HEK293 (cell line): ENCODE data around the gene TUBB2A.

Source experiments
- CTCF ChIA-PET: fragments of 350-600 bp; formaldehyde crosslinking; extraction: SDS; loops from one replicate; lab custom pipeline; 2021; ENCODE audit warnings: antibody characterized with exemption; lab: Yijun Ruan, JAX
- POLR2A ChIA-PET: fragments of 300-600 bp; formaldehyde crosslinking; extraction: SDS; loops from one replicate; lab custom pipeline; 2020; ENCODE audit warnings: antibody characterized with exemption, inconsistent platforms; lab: Yijun Ruan, JAX
- H3K27ac ChIP-seq: fragments of 200-500 bp; sonication (Bioruptor generic); 2 replicates; pipeline ENCODE4 v1.5.1; 2014; ENCODE audit warnings: low read depth, low read length, control low read depth, inconsistent platforms; ENCODE audit errors: extremely low read depth
- H3K36me3 ChIP-seq, 2 experiments: fragments of 200-500 bp in 1 of 2; sonication (Bioruptor generic) in 1 of 2; 1 replicate in 1 of 2; 2 replicates in 1 of 2; pipeline ENCODE4 v1.5.1; 2014 to 2017; ENCODE audit warnings: inconsistent platforms in 2 of 2, low read length in 2 of 2; ENCODE audit not compliant: control insufficient read depth in 2 of 2, insufficient read depth in 1 of 2
- H3K4me1 ChIP-seq: fragments of 200-500 bp; sonication (Bioruptor generic); 2 replicates; pipeline ENCODE4 v1.5.1; 2014; ENCODE audit warnings: mild to moderate bottlenecking, low read length, inconsistent platforms; ENCODE audit not compliant: control insufficient read depth, insufficient read depth
- H3K4me3 ChIP-seq: 2 replicates; pipeline ENCODE4 v1.5.1; 2011; ENCODE audit warnings: low read depth, mild to moderate bottlenecking, control low read depth, low read length, moderate library complexity
- H3K9me3 ChIP-seq: fragments of 200-500 bp; sonication (Bioruptor generic); 2 replicates; pipeline ENCODE4 v1.5.1; 2014; ENCODE audit warnings: low read depth, low read length, inconsistent platforms; ENCODE audit not compliant: control insufficient read depth, insufficient read depth
- BCL11A ChIP-seq: fragments of 450-650 bp; formaldehyde crosslinking; IDR thresholded peaks from 2 replicates; pipeline ENCODE4 v1.5.1; 2016; ENCODE audit warnings: low read depth, missing biosample characterization, missing genetic modification characterization
- GLIS1 ChIP-seq: fragments of 450-650 bp; formaldehyde crosslinking; IDR thresholded peaks from 2 replicates; pipeline ENCODE4 v1.5.1; 2016; ENCODE audit warnings: missing biosample characterization, missing genetic modification characterization
- HOXA7 ChIP-seq: sonication (generic); formaldehyde crosslinking; IDR thresholded peaks from 2 replicates; pipeline ENCODE4 v1.8.1; 2022; ENCODE audit warnings: missing genetic modification reagents, borderline replicate concordance
- KLF9 ChIP-seq: fragments of 450-650 bp; formaldehyde crosslinking; IDR thresholded peaks from 2 replicates; pipeline ENCODE4 v1.5.1; 2016; ENCODE audit warnings: missing biosample characterization, missing genetic modification characterization, low read depth
- OVOL3 ChIP-seq: fragments of 450-650 bp; formaldehyde crosslinking; IDR thresholded peaks from 2 replicates; pipeline ENCODE4 v1.5.1; 2016; ENCODE audit warnings: missing biosample characterization, missing genetic modification characterization
- ZNF138 ChIP-seq: fragments of 450-650 bp; formaldehyde crosslinking; IDR thresholded peaks from 2 replicates; pipeline ENCODE4 v1.5.1; 2016; ENCODE audit warnings: missing biosample characterization, missing genetic modification characterization, borderline replicate concordance
- ZNF16 ChIP-seq: fragments of 450-650 bp; formaldehyde crosslinking; IDR thresholded peaks from 2 replicates; pipeline ENCODE4 v1.5.1; 2016; ENCODE audit warnings: low read depth, missing biosample characterization, missing genetic modification characterization
- ZNF184 ChIP-seq: fragments of 450-650 bp; IDR thresholded peaks from 2 replicates; pipeline ENCODE4 v1.5.1; 2018; ENCODE audit warnings: missing biosample characterization, mild to moderate bottlenecking, missing genetic modification characterization
- ZNF2 ChIP-seq: fragments of 450-650 bp; formaldehyde crosslinking; IDR thresholded peaks from 2 replicates; pipeline ENCODE4 v1.5.1; 2016; ENCODE audit warnings: missing biosample characterization, missing genetic modification characterization
- ZNF302 ChIP-seq: fragments of 450-650 bp; formaldehyde crosslinking; IDR thresholded peaks from 2 replicates; pipeline ENCODE4 v1.5.1; 2016; ENCODE audit warnings: missing biosample characterization, missing genetic modification characterization, low read depth
- ZNF404 ChIP-seq: fragments of 450-650 bp; formaldehyde crosslinking; IDR thresholded peaks from 2 replicates; pipeline ENCODE4 v1.5.1; 2017; ENCODE audit warnings: missing biosample characterization, missing genetic modification characterization
- ZNF501 ChIP-seq: fragments of 450-650 bp; formaldehyde crosslinking; IDR thresholded peaks from 2 replicates; pipeline ENCODE4 v1.5.1; 2016; ENCODE audit warnings: missing biosample characterization, missing genetic modification characterization
- ZNF514 ChIP-seq: fragments of 450-650 bp; formaldehyde crosslinking; IDR thresholded peaks from 2 replicates; pipeline ENCODE4 v1.5.1; 2016; ENCODE audit warnings: missing biosample characterization, missing genetic modification characterization
- ZNF530 ChIP-seq: fragments of 450-650 bp; formaldehyde crosslinking; IDR thresholded peaks from 2 replicates; pipeline ENCODE4 v1.5.1; 2016; ENCODE audit warnings: low read depth, missing biosample characterization, missing genetic modification characterization
- ZNF558 ChIP-seq: fragments of 450-650 bp; formaldehyde crosslinking; IDR thresholded peaks from 2 replicates; pipeline ENCODE4 v1.5.1; 2016; ENCODE audit warnings: missing biosample characterization, missing genetic modification characterization
- ZNF596 ChIP-seq: fragments of 450-650 bp; IDR thresholded peaks from 2 replicates; pipeline ENCODE4 v1.5.0; 2018; ENCODE audit warnings: missing biosample characterization, mild to moderate bottlenecking, missing genetic modification characterization, moderate library complexity
- ZNF624 ChIP-seq: fragments of 450-650 bp; formaldehyde crosslinking; IDR thresholded peaks from 2 replicates; pipeline ENCODE4 v1.5.1; 2017; ENCODE audit warnings: missing biosample characterization, missing genetic modification characterization
- ZNF664 ChIP-seq: fragments of 450-650 bp; formaldehyde crosslinking; IDR thresholded peaks from 2 replicates; pipeline ENCODE4 v1.5.1; 2016; ENCODE audit warnings: missing biosample characterization, missing genetic modification characterization
- TF ChIP-seq, protein P1 (sequence below): fragments of 450-650 bp; formaldehyde crosslinking; IDR thresholded peaks from 2 replicates; pipeline ENCODE4 v1.5.1; 2016; ENCODE audit warnings: missing biosample characterization, missing genetic modification characterization, low read depth
- TF ChIP-seq, protein P2 (sequence below): fragments of 450-650 bp; formaldehyde crosslinking; IDR thresholded peaks from 2 replicates; pipeline ENCODE4 v1.5.1; 2016; ENCODE audit warnings: missing biosample characterization, missing genetic modification characterization

The TUBB2A gene

DNA sequence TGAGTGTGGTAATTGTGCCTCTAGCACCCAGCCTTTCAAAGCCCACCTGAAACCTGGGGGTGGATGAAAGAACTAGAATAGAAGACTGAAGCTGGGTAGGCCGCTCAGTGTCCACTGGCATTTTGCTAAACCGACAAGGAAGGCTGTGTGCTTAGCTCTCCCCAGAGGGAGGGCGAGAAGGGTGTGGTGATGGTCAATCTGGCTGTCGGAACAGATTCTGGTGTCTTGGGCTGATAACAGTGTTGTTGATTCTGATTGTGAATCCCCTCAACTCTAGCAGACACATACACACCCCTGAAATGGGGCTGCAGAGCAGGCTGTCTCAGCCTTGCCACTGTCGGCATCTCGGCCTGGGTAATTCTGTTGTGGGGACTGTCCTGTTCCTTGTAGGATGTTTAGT is 43.0 kb downstream of the TUBB2A start:
- TF ChIP-seq ZNF184 (tag by site-specific recombination) (no peak), ZNF624 (tag by site-specific recombination) (no peak), ZNF664 (tag by site-specific recombination) (no peak), ZNF514 (no peak), ZNF16 (tag by site-specific recombination) (no peak), ZNF530 (tag by site-specific recombination) (no peak), BCL11A (tag by site-specific recombination) (no peak), ZNF558 (tag by site-specific recombination) (no peak), ZNF138 (tag by site-specific recombination) (no peak), GLIS1 (tag by site-specific recombination) (no peak)
- TF ChIP-seq, protein P1, sequence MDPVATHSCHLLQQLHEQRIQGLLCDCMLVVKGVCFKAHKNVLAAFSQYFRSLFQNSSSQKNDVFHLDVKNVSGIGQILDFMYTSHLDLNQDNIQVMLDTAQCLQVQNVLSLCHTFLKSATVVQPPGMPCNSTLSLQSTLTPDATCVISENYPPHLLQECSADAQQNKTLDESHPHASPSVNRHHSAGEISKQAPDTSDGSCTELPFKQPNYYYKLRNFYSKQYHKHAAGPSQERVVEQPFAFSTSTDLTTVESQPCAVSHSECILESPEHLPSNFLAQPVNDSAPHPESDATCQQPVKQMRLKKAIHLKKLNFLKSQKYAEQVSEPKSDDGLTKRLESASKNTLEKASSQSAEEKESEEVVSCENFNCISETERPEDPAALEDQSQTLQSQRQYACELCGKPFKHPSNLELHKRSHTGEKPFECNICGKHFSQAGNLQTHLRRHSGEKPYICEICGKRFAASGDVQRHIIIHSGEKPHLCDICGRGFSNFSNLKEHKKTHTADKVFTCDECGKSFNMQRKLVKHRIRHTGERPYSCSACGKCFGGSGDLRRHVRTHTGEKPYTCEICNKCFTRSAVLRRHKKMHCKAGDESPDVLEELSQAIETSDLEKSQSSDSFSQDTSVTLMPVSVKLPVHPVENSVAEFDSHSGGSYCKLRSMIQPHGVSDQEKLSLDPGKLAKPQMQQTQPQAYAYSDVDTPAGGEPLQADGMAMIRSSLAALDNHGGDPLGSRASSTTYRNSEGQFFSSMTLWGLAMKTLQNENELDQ (tag by site-specific recombination): no peak
- TF ChIP-seq, all 188 proteins: peak for 0
- Histone ChIP-seq H3K36me3 (peaks cover 23 to 58% of the 10 kb centered on the region in 2 experiments), H3K4me1 (0 out of 2 replicates have a peak, but pooled peaks cover 3% of the 10 kb centered on the region), H3K27ac (no peak overlapping the region), H3K9me3 (no peaks in the 10 kb centered on the region), H3K4me3 (no peak overlapping the region)
- ChIA-PET CTCF (no interaction called here), POLR2A (no interaction called here)

DNA sequence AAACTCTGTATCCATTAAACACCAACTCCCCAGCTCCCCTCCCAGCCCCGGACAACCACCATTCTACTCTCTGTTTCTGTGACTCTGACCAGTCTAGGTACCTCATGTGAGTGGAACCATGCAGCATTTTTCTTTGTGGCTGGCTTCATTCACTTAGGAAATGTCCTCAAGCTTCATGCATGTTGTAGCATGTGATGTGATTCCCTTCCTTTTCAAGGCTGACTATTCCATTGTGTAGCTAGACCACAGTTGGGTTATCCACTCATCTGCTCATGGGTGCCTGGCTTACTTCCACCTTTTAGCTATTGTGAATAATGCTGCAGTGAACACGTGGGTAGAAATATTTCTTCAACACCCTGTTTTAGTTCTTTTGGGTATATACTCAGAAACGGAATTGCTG is 47.6 kb downstream of the TUBB2A start:
- CTCF ChIA-PET: interaction anchor here (0.5 to 1.4 kb wide), 3 partner anchors 8 to 67 kb away, joined by 3 read pairs; no protein-coding TSS in a partner anchor

DNA sequence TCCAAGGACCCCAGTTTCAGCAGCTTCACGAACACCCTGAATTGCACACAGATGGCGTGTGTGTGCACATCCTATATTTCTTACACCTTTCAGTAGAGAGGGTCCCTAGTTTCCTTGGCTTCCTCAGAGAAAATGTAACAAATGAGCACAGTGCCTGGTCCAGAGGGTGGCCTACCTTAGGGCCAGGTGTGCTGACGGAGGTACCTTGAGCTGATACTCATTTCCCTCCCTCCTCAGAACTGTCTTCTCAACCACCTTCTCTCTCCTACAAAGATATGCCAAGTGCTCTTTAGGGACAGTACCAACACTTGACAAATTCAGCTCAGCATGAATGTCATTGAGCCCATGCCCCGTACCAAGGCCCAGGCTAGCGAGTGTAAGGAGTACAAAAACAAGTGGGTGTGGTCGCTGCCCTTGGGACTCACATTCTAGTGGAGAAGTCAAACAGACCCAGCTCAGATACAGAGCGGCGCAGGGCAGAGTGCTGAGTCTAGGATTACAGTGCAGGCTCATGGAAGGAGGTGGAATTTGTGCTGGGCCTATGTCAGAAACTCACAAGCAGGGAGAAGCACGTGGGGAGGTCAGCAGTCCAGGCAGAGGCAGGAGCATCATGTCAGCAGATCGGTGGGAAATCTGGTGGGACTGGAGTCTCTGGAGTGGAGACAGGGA is 48.5 kb downstream of the TUBB2A start:
- peaks cover 28 to 91% of the 10 kb centered on the region in 2 experiments for H3K36me3 ChIP-seq
- H3K9me3 ChIP-seq: no peaks in the 10 kb centered on the region
- no peaks in the 10 kb centered on the region for H3K4me1 ChIP-seq
- CTCF ChIA-PET: interaction anchor here (0.6 to 1.1 kb wide), 4 partner anchors 28 to 639 kb away, joined by 3 to 7 read pairs (median 4); no protein-coding TSS in a partner anchor
- POLR2A ChIA-PET: interaction anchor here (1.0 to 1.7 kb wide), 2 partner anchors 10 to 54 kb away, joined by 4 to 5 read pairs; partner anchors contain the start of gene BPHL
- no peak overlapping the region for H3K27ac ChIP-seq
- no peak overlapping the region for H3K4me3 ChIP-seq
- TF ChIP-seq KLF9 (tag by site-specific recombination) (0 out of 2 replicates have a peak, but pooled peaks have one; percentile 28), ZNF2 (tag by site-specific recombination) (no peak)

More for the DNA sequence above, 47.6 kb downstream of the TUBB2A start:
- POLR2A ChIA-PET: interaction anchor here (1.7 kb wide), 1 partner anchor 9 kb away, joined by 5 read pairs; the partner anchor contains the start of gene BPHL
- Histone ChIP-seq H3K36me3 (peaks cover 25 to 92% of the 10 kb centered on the region in 2 experiments), H3K4me3 (no peak overlapping the region), H3K4me1 (no peaks in the 10 kb centered on the region), H3K27ac (no peak overlapping the region), H3K9me3 (no peaks in the 10 kb centered on the region)
- no peak for TF ChIP-seq BCL11A (tag by site-specific recombination)
- no peak for TF ChIP-seq ZNF404
- TF ChIP-seq, protein P2, sequence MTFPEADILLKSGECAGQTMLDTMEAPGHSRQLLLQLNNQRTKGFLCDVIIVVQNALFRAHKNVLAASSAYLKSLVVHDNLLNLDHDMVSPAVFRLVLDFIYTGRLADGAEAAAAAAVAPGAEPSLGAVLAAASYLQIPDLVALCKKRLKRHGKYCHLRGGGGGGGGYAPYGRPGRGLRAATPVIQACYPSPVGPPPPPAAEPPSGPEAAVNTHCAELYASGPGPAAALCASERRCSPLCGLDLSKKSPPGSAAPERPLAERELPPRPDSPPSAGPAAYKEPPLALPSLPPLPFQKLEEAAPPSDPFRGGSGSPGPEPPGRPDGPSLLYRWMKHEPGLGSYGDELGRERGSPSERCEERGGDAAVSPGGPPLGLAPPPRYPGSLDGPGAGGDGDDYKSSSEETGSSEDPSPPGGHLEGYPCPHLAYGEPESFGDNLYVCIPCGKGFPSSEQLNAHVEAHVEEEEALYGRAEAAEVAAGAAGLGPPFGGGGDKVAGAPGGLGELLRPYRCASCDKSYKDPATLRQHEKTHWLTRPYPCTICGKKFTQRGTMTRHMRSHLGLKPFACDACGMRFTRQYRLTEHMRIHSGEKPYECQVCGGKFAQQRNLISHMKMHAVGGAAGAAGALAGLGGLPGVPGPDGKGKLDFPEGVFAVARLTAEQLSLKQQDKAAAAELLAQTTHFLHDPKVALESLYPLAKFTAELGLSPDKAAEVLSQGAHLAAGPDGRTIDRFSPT (tag by site-specific recombination): no peak
- no peak for TF ChIP-seq ZNF302 (tag by site-specific recombination)
- no peak for TF ChIP-seq ZNF596 (tag by site-specific recombination)
- TF ChIP-seq OVOL3 (tag by site-specific recombination): no peak
- no peak for TF ChIP-seq HOXA7 (CRISPR knock-in tag)
- TF ChIP-seq ZNF501 (tag by site-specific recombination): no peak
